Peyer's patch (tissue), 4 donors: ENCODE measurements around the gene CAMK2B.

Experiments
- POLR2A ChIP-seq, 2 donors: fragments of 450-650 bp; IDR thresholded peaks; one replicate each; pipeline ENCODE4 v1.5.1; 2017; ENCODE audit warnings: antibody characterized with exemption in 2 of 2, mild to moderate bottlenecking in 2 of 2, moderate library complexity in 2 of 2
- TF ChIP-seq, protein P1 (sequence below), 6 experiments: fragments of 450-650 bp in 4 of 6; fragments of 200-600 bp in 2 of 6; sonication (generic) in 1 of 6; IDR thresholded peaks; one replicate each; pipeline ENCODE4 v1.5.1; 2017 to 2019; ENCODE audit warnings: antibody characterized with exemption in 6 of 6, mild to moderate bottlenecking in 3 of 6, moderate library complexity in 1 of 6

DNA sequence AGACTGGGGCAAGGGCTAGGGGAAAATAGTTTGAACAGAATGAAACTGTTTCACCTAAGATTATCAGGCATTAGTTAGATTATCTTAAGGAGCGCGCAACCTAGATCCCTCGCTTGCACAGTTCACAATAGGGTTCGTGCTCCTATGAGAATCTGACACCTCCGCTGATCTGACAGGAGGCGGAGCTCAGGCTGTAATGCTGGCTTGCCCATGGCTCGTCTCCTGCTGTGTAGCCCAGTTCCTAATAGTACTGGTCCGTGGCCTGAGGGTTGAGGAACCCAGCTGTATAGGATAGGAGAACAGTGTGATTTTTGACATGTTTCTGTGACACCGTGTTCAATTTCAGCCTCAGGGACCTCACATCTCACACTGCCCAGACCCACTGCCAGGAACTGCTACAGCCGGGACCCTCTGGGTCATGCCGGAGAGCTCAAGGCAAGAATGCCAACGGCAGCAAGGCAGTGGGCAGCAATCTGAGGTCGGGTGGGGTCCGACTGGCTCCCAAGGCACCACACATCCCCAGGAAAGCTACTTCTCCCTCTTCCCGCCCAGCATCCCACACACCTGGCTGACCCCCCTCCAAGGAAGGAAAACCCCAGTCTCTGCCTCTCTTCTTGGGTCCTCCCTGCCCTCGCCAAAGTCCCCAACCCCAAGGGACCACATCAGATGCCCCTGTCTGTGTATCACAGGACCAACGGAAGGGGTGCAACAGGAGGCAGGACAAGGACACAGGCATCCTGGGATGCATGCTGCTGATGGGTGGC, 31.7 kb downstream of the CAMK2B start:
- TF ChIP-seq, protein P1, sequence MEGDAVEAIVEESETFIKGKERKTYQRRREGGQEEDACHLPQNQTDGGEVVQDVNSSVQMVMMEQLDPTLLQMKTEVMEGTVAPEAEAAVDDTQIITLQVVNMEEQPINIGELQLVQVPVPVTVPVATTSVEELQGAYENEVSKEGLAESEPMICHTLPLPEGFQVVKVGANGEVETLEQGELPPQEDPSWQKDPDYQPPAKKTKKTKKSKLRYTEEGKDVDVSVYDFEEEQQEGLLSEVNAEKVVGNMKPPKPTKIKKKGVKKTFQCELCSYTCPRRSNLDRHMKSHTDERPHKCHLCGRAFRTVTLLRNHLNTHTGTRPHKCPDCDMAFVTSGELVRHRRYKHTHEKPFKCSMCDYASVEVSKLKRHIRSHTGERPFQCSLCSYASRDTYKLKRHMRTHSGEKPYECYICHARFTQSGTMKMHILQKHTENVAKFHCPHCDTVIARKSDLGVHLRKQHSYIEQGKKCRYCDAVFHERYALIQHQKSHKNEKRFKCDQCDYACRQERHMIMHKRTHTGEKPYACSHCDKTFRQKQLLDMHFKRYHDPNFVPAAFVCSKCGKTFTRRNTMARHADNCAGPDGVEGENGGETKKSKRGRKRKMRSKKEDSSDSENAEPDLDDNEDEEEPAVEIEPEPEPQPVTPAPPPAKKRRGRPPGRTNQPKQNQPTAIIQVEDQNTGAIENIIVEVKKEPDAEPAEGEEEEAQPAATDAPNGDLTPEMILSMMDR (IDR thresholded peaks at IDR 0.05), result no peak
- no peak for TF ChIP-seq POLR2A (IDR thresholded peaks at IDR 0.05)
